DMS79 treated with DMSO at 0.1 percent for 48 hours (cell line): ENCODE results near the gene KIFC1.
A peak's percentile ranks its signal among the peaks of the same experiment; 100 is the strongest.

Source experiments
- DNase-seq: peaks from one replicate; lab custom pipeline; 2025; lab: John Stamatoyannopoulos, UW

KIFC1 gene

DNA sequence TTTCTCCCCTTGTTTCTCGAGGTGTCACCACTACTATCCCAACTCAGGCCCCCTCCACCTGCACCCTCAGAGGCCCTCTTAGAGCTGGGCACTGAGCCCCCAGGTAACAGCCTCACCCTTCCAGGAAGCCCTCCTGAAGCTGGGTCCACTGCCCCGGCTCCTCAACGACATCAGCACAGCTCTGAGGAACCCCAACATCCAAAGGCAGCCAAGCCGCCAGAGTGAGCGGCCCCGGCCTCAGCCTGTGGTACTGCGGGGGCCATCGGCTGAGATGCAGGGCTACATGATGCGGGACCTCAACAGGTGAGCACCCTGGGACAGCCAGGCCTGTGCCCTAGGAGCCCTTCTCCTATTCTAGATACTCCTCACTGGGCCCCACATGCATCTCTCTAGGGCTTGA, 49.8 kb downstream of the KIFC1 start:
- DNase-seq = no peak

DNA sequence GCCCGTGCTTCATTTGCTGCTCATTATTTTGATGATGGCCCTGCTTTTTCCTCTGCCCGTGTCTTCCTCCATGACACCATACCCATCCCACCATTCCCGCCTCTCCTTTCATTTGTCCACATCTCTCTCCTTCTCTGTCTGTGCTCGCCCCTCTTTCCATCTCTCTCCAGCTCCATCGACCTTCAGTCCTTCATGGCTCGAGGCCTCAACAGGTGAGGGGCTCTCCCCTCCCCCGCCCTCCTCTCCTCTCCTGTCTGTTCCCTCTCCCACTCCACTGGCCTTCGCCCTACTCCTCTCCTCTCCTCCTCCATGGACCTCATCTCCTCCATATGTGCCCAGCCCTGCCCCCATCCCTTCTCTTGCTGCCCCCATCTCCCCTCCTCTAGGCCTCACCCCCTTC, 50.7 kb downstream of the KIFC1 start:
- DNase-seq = no peak

DNA sequence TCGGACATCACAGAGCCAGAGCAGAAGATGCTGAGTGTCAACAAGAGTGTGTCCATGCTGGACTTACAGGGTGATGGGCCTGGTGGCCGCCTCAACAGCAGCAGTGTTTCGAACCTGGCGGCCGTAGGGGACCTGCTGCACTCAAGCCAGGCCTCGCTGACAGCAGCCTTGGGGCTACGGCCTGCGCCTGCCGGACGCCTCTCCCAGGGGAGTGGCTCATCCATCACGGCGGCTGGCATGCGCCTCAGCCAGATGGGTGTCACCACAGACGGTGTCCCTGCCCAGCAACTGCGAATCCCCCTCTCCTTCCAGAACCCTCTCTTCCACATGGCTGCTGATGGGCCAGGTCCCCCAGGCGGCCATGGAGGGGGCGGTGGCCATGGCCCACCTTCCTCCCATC, 51.4 kb downstream of the KIFC1 start:
- DNase-seq = no peak

GRCh38 chr6:33443619-33444504, 52.2 kb downstream of the KIFC1 start:
- DNase-seq = no peak

GRCh38 chr6:33445119-33445603, 53.5 kb downstream of the KIFC1 start:
- no peak for DNase-seq

DNA sequence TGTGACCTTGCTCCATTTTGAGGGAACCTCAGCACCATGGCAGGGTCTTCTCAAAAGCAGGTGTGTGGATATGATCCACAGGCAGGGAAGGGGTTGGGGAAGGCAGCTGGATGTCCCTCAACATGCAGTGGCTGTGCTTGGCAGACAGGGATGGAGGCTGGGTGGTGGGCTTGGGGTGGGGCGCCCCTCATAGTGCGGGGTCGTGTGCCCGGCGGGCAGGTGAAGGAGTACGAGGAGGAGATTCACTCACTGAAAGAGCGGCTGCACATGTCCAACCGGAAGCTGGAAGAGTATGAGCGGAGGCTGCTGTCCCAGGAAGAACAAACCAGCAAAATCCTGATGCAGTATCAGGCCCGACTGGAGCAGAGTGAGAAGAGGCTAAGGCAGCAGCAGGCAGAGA, 54.7 kb downstream of the KIFC1 start:
- no peak for DNase-seq

- no peak for DNase-seq
These were observed 58.8 kb downstream of the KIFC1 start for GRCh38 chr6:33450434-33450833.

DNA sequence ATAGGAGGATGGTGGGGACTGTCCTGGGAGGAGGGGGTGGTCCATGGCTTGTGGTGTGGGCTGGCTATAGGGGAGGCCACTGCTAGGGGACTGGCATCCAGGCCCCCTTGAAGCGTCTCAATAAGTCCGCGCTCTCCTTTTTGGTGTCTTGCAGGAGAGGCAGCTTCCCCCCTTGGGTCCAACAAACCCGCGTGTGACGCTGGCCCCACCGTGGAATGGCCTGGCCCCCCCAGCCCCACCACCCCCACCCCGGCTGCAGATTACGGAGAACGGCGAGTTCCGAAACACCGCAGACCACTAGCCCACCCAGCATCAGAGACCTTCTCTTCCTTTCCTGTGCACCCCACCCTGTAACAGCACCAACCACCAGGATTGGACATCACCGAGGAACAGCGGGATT, 60.0 kb downstream of the KIFC1 start:
- DNase-seq = no peak

DNA sequence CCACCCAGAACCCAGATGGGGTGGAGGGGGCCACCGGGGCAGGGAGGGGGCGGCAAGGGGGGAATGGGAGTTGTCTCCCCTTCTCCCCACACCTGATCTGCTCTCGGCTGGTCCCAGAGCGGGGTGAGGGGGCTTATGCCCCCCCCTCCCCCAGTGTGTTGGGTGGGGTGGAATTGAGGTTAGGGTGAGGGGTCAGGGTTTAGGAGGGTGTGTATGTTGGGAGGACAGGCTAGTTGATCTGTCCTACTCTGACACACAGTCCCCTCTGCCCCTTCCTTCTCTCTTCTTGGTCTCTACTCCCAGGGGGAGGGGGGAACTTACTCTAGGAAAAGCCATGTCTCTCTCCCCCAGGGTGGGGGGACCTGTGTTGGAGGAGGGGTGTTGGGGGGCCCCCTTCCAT, 60.9 kb downstream of the KIFC1 start:
- no peak for DNase-seq

- DNase-seq = no peak
These were observed 61.9 kb downstream of the KIFC1 start for GRCh38 chr6:33453393-33454008.

- peak; percentile 93 for DNase-seq
These were observed 62.7 kb downstream of the KIFC1 start, which contains the start of gene ZBTB9 for GRCh38 chr6:33454009-33454946. ZBTB9 (plus strand) TSS chr6:33454576; CDS start chr6:33455101, 525 bp downstream.

DNA sequence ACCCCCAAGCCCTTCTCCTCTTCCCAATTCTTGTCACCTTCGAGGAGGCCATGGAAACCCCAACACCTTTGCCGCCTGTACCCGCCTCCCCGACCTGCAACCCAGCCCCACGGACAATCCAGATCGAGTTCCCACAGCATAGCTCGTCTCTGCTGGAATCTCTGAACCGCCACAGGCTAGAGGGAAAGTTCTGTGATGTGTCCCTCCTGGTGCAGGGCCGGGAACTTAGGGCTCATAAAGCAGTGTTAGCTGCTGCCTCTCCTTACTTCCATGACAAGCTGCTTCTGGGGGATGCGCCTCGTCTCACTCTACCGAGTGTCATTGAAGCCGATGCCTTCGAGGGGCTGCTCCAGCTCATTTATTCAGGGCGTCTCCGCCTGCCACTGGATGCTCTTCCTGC, 63.4 kb downstream of the KIFC1 start:
- DNase-seq = no peak

- DNase-seq = no peak
These were observed 64.5 kb downstream of the KIFC1 start for GRCh38 chr6:33456156-33456555.

DNA sequence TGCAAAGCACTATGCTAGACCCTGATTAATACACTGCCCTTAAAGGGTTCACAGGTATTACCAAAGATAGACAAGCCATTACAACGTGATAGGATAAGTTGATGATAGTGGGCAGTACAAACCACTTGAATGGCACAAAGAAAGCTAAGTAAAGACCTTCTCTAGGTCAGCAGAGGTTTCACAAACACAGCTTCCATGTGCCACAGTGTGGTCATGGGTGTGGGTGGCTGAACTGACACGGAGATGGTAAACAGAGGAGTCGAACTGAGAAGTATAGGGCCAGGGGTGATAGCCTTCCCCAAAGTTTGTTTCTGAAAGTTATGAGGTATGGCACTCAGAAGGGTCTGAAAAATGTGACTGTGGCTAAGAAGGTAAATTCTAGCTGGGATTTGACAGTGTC, 67.1 kb downstream of the KIFC1 start:
- DNase-seq = no peak

- no peak for DNase-seq
These were observed 67.6 kb downstream of the KIFC1 start for GRCh38 chr6:33459226-33459625.
